PC-3 (cell line): ENCODE data around the gene PLA2G4D. TPM values are rescaled to one million over a fixed set of nuclear protein-coding genes. Genes with fewer than 3 reads are reported as not detected.

Source experiments
- ATAC-seq: fragments of 200-7000 bp; cut with Tn5 transposase; 2 replicates; pipeline ENCODE4 v1.9.1; 2020; ENCODE audit warnings: mild to moderate bottlenecking, moderate library complexity
- BruUV-seq: library from RNA; stranded (reverse); fragments of 400-500 nt; replicated peaks from 2 replicates; lab custom pipeline; 2021; lab: Mats Ljungman, UMichigan
- CTCF ChIA-PET: fragments of 300-600 bp; sonication (Branson Sonifier 250); formaldehyde crosslinking; loops from one replicate; lab custom pipeline; 2022; ENCODE audit warnings: antibody characterized with exemption; lab: Charles Lee
- POLR2A ChIA-PET: fragments of 300-600 bp; sonication (Branson Sonifier 250); formaldehyde crosslinking; loops from one replicate; lab custom pipeline; 2022; ENCODE audit warnings: antibody characterized with exemption; ENCODE audit not compliant: unreplicated experiment; lab: Charles Lee
- DNase-seq: peaks from one replicate; pipeline ENCODE4 v3.0.0-alpha.2; 2015
- H2AFZ ChIP-seq: fragments of 300-600 bp; sonication (generic); 2 replicates; pipeline ENCODE4 v1.6.0; 2016; ENCODE audit warnings: antibody characterized with exemption, low read length
- H3F3A ChIP-seq: fragments of 300-600 bp; sonication (generic); one replicate; pipeline ENCODE4 v1.6.0; 2017; ENCODE audit warnings: antibody characterized with exemption, low read length, control low read depth, mild to moderate bottlenecking; ENCODE audit not compliant: unreplicated experiment
- H3K27ac ChIP-seq: fragments of 300-600 bp; sonication (generic); 2 replicates; pipeline ENCODE4 v1.5.1; 2016; ENCODE audit warnings: mild to moderate bottlenecking, low read length
- H3K27me3 ChIP-seq: fragments of 300-600 bp; sonication (generic); 2 replicates; pipeline ENCODE4 v1.6.1; 2016; ENCODE audit warnings: low read length, mixed read lengths
- H3K36me3 ChIP-seq: fragments of 300-600 bp; sonication (generic); 2 replicates; pipeline ENCODE4 v1.6.1; 2016; ENCODE audit warnings: low read depth, mixed run types, low read length, mixed read lengths
- H3K4me1 ChIP-seq: fragments of 300-600 bp; sonication (generic); 2 replicates; pipeline ENCODE4 v1.5.1; 2016; ENCODE audit warnings: low read length; ENCODE audit not compliant: insufficient read depth
- H3K4me2 ChIP-seq: fragments of 300-600 bp; sonication (generic); 2 replicates; pipeline ENCODE4 v1.6.0; 2016; ENCODE audit warnings: low read length
- H3K4me3 ChIP-seq: fragments of 300-600 bp; sonication (generic); 2 replicates; pipeline ENCODE4 v1.5.1; 2016; ENCODE audit warnings: mild to moderate bottlenecking, low read length, mixed read lengths
- H3K79me2 ChIP-seq: fragments of 300-600 bp; sonication (generic); 2 replicates; pipeline ENCODE4 v1.6.1; 2017; ENCODE audit warnings: low read length, mixed read lengths
- H3K9ac ChIP-seq: fragments of 300-600 bp; sonication (generic); 2 replicates; pipeline ENCODE4 v1.6.0; 2016; ENCODE audit warnings: mild to moderate bottlenecking, low read length
- H3K9me2 ChIP-seq: fragments of 300-600 bp; sonication (generic); replicated peaks from 2 replicates; pipeline ENCODE4 v1.6.1; 2016; ENCODE audit warnings: mixed run types, low read length, mixed read lengths
- H3K9me3 ChIP-seq: fragments of 300-600 bp; sonication (generic); 2 replicates; pipeline ENCODE4 v1.6.1; 2016; ENCODE audit warnings: low read length, mixed read lengths
- H4K20me1 ChIP-seq: fragments of 300-600 bp; sonication (generic); 2 replicates; pipeline ENCODE4 v1.6.1; 2016; ENCODE audit warnings: low read length, mixed read lengths
- CTCF ChIP-seq: fragments of 300-600 bp; sonication (generic); conservative IDR thresholded peaks from 2 replicates; pipeline ENCODE4 v1.5.1; 2017; ENCODE audit warnings: antibody characterized with exemption, low read depth, mild to moderate bottlenecking, low read length
- EZH2 ChIP-seq: fragments of 300-600 bp; sonication (generic); IDR thresholded peaks from one replicate; pipeline ENCODE4 v1.6.1; 2017; ENCODE audit warnings: antibody characterized with exemption, mild to moderate bottlenecking, low read length; ENCODE audit not compliant: unreplicated experiment
- EZH2phosphoT487 ChIP-seq: fragments of 300-600 bp; sonication (generic); IDR thresholded peaks from 2 replicates; pipeline ENCODE4 v1.6.1; 2018; ENCODE audit warnings: mild to moderate bottlenecking, antibody characterized with exemption, low read length, borderline replicate concordance
- intact Hi-C: fragments of 100-400 bp; cut with micrococcal nuclease; formaldehyde crosslinking; loops from 2 replicates; pipeline ENCODE4 v1.9.0; 2023
- total RNA-seq: library from RNA; depleted of rRNA; stranded (reverse); fragments of >200 nt; gene quantifications from 2 replicates; pipeline ENCODE4 v1.2.3, GENCODE V29; 2014

The PLA2G4D gene
- total RNA-seq, 1 experiment from 2014 or later: 0.55 TPM

GRCh38 chr15:42033214-42033873 is 61.0 kb downstream of the PLA2G4D start:
- ChIA-PET CTCF (no interaction called here), POLR2A (no interaction called here)
- Histone ChIP-seq H4K20me1 (no peaks in the 10 kb centered on the region), H3K79me2 (no peaks in the 10 kb centered on the region), H2AFZ (no peak overlapping the region), H3K36me3 (no peaks in the 10 kb centered on the region), H3K4me2 (no peak overlapping the region), H3K27ac (no peak overlapping the region), H3K4me3 (no peak overlapping the region), H3K4me1 (peaks cover 20% of the 10 kb centered on the region), H3F3A (no peaks in the 10 kb centered on the region), H3K27me3 (no peaks in the 10 kb centered on the region), H3K9me3 (no peaks in the 10 kb centered on the region), H3K9ac (no peak overlapping the region), H3K9me2 (no peaks in the 10 kb centered on the region)
- no peak for TF ChIP-seq CTCF
- TF ChIP-seq EZH2: no peak
- TF ChIP-seq EZH2phosphoT487: no peak
- BruUV-seq: no TSS peak
- intact Hi-C loops: no loop called here
- DNase-seq (no peak), ATAC-seq (no peak)

GRCh38 chr15:42032376-42033213 is 61.8 kb downstream of the PLA2G4D start:
- no TSS peak for BruUV-seq
- no peaks in the 10 kb centered on the region for H4K20me1 ChIP-seq
- TF ChIP-seq CTCF: no peak
- TF ChIP-seq EZH2: no peak
- no peak for TF ChIP-seq EZH2phosphoT487
- H3K4me3 ChIP-seq: no peak overlapping the region
- CTCF ChIA-PET: no interaction called here
- no peaks in the 10 kb centered on the region for H3F3A ChIP-seq
- H3K4me1 ChIP-seq: peaks cover 16% of the 10 kb centered on the region
- no peak overlapping the region for H3K27ac ChIP-seq
- no peak overlapping the region for H3K9ac ChIP-seq
- H3K9me2 ChIP-seq: no peaks in the 10 kb centered on the region
- H3K79me2 ChIP-seq: no peaks in the 10 kb centered on the region
- no peak overlapping the region for H2AFZ ChIP-seq
- no peaks in the 10 kb centered on the region for H3K27me3 ChIP-seq
- POLR2A ChIA-PET: no interaction called here
- DNase-seq (no peak), ATAC-seq (no peak)
- no peak overlapping the region for H3K4me2 ChIP-seq
- intact Hi-C loops: no loop called here
- no peaks in the 10 kb centered on the region for H3K9me3 ChIP-seq
- no peaks in the 10 kb centered on the region for H3K36me3 ChIP-seq
